ENCODE data around the gene SSBP4. TPM values are rescaled to one million over a fixed set of nuclear protein-coding genes. Genes with fewer than 3 reads are reported as not detected.

SSBP4 gene
- total and polyA plus RNA-seq, 2 donors (not counting 3 experiments of a cell fraction or from before 2014, with no cell fraction given) = 89.6 to 151 TPM

GRCh38 chr19:18415178-18415867, 3.9 kb upstream of the SSBP4 start:
- peak overlapping the region; percentile 41 for H3K4me2 ChIP-seq (ENCODE audit: insufficient read depth, low read length)
- H3K27ac ChIP-seq (ENCODE audit: insufficient read depth, low read depth, low read length) = peak overlapping the region; percentile 98
- peaks cover 39% of the 10 kb centered on the region for H3K4me1 ChIP-seq (ENCODE audit: control insufficient read depth, extremely low read depth, insufficient read depth, low read length)
- no peaks in the 10 kb centered on the region for H4K20me1 ChIP-seq (replicated peaks; ENCODE audit: control insufficient read depth, extremely low read depth, insufficient read depth, low read length)
- POLR2A ChIA-PET = interaction anchor here (5.8 kb wide), 1 partner anchor 135 kb away, joined by 58 read pairs; the partner anchor contains the start of gene JUND
- H3K79me2 ChIP-seq (ENCODE audit: control insufficient read depth, insufficient read depth, low read length) = peaks cover 11% of the 10 kb centered on the region
- intact Hi-C loops (cut with micrococcal nuclease) (no loop called here), dilution Hi-C loops (cut with MboI; ENCODE audit: extremely low pct_ligation_motif_present, low sequenced_read_pairs) (no loop called here)
- no peaks in the 10 kb centered on the region for H3K27me3 ChIP-seq (ENCODE audit: control insufficient read depth in 2 of 2, insufficient read depth in 2 of 2, low read length in 2 of 2)
- BruUV-seq (replicated peaks) = TSS peak; percentile 55
- H3K4me3 ChIP-seq (replicated peaks in 1 of 3; ENCODE audit: insufficient read depth in 1 of 3, low read depth in 1 of 3, low read length in 3 of 3) = peak overlapping the region in 1 of 3 experiments; percentile 26
- CTCF ChIA-PET = interaction anchor here (1.0 to 11.1 kb wide), 12 partner anchors 10 to 223 kb away, joined by 3 to 160 read pairs (median 8); partner anchors contain the start of genes GDF15 and JUND
- H3K36me3 ChIP-seq (ENCODE audit: control insufficient read depth in 2 of 2, extremely low read depth in 1 of 2, insufficient read depth in 2 of 2, low read length in 2 of 2) = no peaks in the 10 kb centered on the region
- no peaks in the 10 kb centered on the region for H3K9me3 ChIP-seq (replicated peaks; ENCODE audit: control insufficient read depth, insufficient read depth, low read length)
- DNase-seq (ENCODE audit: low read depth, low spot score) (peak; percentile 76), FAIRE-seq (peak; percentile 96)
- no peak overlapping the region for H3K9ac ChIP-seq (replicated peaks; ENCODE audit: extremely low read depth, insufficient read depth, low read length)
- no peaks in the 10 kb centered on the region for H3K9me1 ChIP-seq (replicated peaks; ENCODE audit: control insufficient read depth, extremely low read depth, insufficient read depth, low read length)
- TF ChIP-seq POLR2A (IDR thresholded peaks at IDR 0.05; ENCODE audit: low read depth, low read length) (peak; percentile 92), JUN (IDR thresholded peaks at IDR 0.05; ENCODE audit: borderline replicate concordance, insufficient read depth, insufficient read length, low read depth) (no peak), POLR2AphosphoS5 (IDR thresholded peaks at IDR 0.05; ENCODE audit: insufficient read depth, low read depth, low read length) (peak; percentile 69), MAX (IDR thresholded peaks at IDR 0.05; ENCODE audit: insufficient read depth, insufficient read length) (no peak), EZH2 (IDR thresholded peaks at IDR 0.05; ENCODE audit: borderline replicate concordance, low read depth, low read length, severe bottlenecking) (no peak), GATA2 (IDR thresholded peaks at IDR 0.05; ENCODE audit: insufficient read depth, insufficient read length, low read depth, low read length) (no peak)
- peak overlapping the region; percentile 51 for H2AFZ ChIP-seq (ENCODE audit: low read depth, low read length)
